Stimulated activated CD4-positive, alpha-beta T cell treated with anti-CD3 and anti-CD28 coated beads, Interleukin-4, amount 100 ng/mL, for 24 hours (primary cell): ENCODE results near the gene TUBGCP6.
"Not testable (repeated sequence)": the region's sequence is repeated elsewhere in the genome, so short reads cannot be mapped to it uniquely, and the experiment has no call there.

Experiments
- DNase-seq: peaks from one replicate; pipeline ENCODE4 v3.0.0-alpha.2; 2020

Gene TUBGCP6

GRCh38 chr22:50278461-50278860 is 33.6 kb upstream of the TUBGCP6 start:
- DNase-seq, result no peak

- DNase-seq, result no peak
Observed at GRCh38 chr22:50277761-50278160, 32.9 kb upstream of the TUBGCP6 start.

DNA sequence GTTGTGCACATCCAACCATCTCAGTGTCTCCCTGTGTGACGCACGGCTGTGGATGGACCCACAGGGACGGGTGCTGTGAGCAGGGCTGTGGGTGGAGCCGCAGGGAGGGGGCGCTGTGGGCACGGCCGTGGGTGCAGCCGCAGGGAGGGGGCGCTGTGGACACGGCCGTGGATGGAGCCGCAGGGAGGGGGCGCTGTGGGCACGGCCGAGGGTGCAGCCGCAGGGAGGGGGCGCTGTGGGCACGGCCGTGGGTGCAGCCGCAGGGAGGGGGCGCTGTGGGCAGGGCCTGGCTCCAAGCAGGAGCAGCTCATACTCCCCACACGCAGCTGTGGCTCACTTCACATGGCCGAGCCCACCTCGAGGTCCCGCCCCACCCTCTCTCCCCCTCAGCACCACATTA is 31.3 kb upstream of the TUBGCP6 start:
- DNase-seq, result no peak

DNA sequence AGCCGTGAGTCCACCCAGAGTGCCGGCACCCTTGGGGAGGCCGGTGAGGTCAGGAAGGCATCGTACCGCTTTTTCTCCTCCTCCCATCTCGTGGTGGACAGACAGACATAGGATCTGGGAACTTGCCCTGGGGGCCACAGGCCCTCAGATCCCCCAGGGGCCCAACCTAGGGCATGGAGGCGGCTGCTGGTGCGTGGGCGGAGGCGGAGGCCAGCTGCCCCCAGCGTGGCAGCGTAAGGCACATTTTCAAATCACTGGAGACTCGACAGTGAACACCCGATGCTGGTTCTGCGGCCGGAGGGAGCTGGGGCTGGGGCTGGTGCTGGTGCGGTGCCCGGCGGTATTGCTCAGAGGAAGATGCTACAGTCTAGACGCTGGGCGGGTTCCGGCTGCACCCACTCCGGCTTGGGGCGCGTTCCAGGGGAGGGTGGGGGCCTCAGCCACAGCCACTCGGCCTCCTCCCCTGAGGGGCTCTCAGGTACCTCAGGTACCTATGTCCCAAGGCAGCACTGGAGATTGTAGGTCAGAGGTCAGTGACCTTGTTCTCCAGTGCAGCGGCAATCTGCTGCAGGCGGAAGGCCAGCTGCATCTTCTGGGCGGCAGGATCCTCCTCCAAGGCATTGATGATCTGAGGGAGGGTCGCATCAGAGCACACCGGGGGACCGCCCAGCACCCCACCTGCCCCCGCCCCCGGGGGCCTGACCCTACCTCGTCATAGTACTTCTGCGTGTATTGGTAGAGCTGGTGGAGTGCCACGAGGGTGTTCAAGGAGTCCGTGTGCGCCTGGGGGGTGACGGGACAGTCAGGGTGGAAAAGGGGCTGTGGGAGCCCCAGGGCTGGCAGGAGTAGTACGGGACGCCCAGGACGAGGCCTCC is 30.6 kb upstream of the TUBGCP6 start:
- DNase-seq, result no peak

- DNase-seq, result no peak
Observed at GRCh38 chr22:50274771-50275170, 29.9 kb upstream of the TUBGCP6 start.

GRCh38 chr22:50274311-50274710 is 29.5 kb upstream of the TUBGCP6 start:
- peak; percentile 49 for DNase-seq

GRCh38 chr22:50273781-50274180 is 29.0 kb upstream of the TUBGCP6 start:
- DNase-seq, result not testable (repeated sequence)

GRCh38 chr22:50273352-50273751 is 28.5 kb upstream of the TUBGCP6 start:
- not testable (repeated sequence) for DNase-seq

DNA sequence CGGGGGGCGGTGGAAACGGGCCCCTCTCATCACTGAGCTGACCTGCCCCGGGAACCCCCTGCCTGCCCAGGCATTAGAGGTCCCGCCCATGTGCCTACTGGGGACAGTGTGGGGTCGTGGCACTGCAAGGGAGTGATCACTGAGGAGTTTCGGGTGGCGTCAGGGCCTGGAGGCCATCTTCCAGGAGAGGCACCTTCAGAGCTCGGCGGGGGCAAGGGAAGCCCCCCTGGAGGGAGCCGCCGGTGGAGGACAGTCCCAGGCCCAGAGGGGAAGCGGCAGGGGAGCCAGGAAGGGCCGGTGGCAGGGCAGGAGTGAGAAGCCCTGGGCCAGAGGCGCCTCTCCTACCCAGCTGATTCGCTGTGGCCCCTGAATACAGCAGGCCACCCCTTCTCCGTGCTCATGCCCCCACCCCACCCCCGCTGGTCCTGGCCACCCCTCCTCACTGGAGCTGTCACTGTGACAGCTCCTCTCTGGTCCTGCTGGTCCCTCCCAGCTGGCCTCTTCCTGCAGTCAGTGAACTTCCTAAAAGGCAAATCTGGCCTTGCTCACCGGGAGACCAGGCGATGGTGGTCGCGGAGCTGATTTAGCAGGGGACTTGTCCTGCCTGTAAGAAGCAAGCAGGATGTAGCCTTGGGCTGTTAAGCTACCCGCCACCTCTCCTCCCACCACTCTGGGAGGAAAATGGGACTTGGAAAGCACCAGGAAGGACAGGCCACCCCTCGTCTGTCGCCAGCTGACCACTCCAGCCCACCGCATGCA is 27.4 kb upstream of the TUBGCP6 start:
- no peak for DNase-seq

DNA sequence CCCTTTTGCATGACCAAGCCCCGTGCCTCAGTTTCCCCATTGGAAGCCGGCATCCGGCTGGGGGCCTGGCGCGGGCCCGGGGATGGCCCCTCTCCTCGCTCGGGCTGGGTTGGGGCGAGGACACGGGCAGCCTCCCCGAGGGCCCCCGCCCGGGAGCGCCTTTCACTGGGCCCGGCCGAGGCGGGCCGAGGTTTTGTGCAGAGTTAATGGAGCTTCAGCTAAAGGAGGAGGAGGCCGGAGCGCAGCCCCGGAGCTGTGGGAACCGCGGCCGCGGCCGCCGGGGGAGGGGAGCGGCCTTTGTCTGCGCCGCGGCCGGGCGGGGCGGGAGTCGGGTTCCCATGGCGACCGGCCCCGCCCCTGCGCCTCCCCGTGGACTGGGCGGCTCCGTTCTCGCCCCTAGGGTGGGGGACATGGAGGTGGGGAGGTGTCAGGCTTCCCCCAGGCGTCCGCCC is 26.7 kb upstream of the TUBGCP6 start:
- DNase-seq, result peak; percentile 58

- DNase-seq, result peak; percentile 65
Observed at GRCh38 chr22:50270666-50271394, 26.0 kb upstream of the TUBGCP6 start.

GRCh38 chr22:50269970-50270665 is 25.3 kb upstream of the TUBGCP6 start, which contains the start of gene MAPK11:
Gene MAPK11, minus strand, starts transcription at chr22:50270380. Its CDS starts 88 bp downstream, at chr22:50270292.
- DNase-seq, result peak; percentile 68

DNA sequence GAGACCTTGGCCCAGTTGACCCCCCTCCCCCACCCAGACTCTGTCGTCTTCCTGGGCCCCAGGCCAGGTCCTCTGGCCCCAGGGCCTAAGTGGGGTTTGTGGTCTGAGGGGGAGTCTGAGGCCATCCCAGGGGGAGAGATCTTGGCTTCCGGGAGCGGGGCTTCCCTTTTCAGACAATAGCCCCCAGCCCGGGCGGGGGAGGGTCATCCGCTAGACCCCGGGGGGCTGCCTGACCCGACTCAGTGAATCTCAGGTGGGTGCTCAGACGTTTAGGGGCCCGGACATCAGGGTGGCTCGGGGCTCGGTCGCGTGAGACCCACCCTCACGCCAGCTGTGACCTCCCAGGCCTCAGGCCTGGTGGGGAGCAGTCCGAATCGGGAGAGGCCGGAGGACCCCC is 24.7 kb upstream of the TUBGCP6 start:
- no peak for DNase-seq

GRCh38 chr22:50268655-50269113 is 23.9 kb upstream of the TUBGCP6 start:
- no peak for DNase-seq

DNA sequence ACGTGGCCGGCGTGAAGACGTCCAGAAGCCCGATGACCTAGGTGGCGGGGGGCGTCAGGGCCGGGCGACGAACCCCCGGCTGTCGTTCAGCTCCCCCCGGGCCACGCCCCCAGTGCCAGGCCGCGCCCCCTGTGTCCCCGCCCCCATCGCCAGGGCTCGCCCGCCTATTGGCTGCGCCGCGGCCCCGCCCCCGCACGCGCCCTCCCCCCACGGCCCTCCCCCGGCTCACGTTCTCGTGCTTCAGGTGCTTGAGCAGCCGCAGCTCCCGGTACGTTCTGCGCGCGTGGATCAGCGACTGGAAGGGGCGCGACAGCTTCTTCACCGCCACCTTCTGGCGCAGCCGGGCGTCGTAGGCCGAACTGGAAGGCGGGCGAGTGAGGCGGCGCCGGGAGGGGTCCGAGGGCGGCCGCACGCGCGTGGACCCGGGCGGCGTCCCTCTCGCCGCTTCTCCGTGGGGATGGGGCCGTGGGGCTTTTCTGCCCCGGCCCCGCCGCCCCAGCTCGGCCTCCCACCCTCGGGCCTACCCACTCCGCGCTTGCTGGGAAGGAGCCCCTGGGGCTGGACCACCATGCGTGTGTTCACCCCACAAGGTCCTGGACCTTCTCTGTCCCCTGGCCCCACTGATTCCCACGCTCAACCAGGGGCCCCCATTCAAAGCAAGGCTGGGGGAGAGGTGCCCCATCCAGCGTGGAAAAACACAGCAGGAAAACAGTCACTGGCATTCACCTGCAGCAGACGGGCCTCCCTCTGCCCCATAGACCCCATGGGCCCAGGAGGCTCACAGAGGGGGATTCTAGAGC is 23.0 kb upstream of the TUBGCP6 start:
- DNase-seq, result peak; percentile 51

DNA sequence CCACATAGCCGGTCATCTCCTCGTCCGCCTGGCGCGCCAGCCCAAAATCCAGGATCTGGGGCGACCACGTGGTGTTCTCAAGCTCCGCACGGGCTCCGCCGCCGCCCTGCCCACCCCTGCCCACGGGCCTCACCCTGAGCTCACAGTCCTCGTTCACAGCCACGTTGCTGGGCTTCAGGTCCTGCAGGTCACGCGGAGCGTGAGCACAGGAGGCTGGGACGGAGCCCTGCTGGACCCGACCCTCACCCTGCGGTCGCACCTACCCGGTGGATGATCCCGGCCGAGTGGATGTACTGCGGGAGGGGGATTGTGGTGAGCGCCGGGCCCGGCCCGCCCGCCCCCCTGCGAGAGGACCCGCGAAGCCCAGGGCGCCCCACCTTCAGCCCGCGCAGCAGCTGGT is 22.2 kb upstream of the TUBGCP6 start:
- DNase-seq, result no peak

DNA sequence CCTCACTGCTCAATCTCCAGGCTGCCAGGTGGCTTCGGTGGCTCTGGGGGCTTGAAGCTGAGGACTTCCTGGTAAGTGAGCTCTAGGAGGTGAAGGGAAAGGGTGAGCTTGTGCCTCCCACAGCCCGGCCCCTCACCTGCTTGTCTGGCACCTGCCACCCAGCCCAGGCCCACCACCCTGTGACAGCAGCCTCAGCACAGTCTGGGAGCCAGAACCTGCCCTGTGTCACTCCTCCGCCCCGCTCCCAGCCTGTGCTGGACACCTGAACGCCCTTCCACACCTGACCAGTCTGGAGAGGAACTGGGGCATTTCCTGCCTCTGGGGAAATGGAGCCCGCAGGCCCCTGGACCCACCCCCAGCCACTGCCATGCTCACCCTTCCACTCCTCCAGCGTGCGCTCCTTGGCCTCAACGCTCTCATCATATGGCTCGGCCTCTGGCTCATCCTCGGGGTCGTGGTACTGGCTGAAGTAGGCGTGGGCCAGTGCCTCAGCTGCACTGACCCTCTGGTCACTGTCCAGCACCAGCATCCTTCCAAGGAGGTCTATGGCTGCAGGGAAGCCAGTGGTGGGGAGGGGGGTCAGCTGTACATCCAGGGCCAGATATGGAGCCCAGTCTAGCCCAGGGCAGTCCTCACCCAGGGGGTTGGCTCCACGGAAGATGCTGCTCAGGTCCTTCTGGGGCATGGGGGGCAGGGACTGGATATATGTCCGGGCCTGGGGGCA is 20.3 kb upstream of the TUBGCP6 start:
- no peak for DNase-seq

GRCh38 chr22:50264104-50264745 is 19.4 kb upstream of the TUBGCP6 start:
- DNase-seq, result no peak

DNA sequence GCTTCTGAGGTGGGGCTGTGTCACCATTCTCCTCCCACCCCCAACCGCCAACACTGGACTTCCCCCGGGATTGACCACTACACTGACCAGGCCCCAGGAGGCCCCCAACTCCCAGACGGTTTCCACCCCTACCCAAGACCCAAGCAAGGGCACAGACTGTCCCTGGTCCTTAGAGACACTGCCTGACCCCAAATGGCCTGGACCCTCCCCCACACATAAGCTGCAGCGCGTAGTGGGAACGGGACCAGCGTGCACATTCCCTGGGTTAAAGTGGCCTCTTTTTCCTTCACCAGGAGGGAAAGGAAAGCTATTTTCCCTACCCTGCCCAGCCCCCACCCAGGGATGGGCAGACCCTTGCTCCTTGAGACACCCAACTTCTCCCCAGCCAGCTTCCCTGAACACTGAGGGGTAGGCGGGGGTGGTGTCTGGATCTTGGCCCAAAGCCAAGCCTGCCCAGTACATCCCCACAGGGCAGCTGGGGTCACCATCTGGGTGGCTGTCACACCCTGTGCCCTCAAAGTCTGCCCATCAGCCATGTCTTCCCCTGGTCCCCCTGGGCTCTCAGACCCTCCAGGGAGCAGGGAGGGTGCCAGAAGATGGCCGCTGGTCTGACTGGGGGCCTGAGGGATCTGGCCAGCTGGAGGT is 18.3 kb upstream of the TUBGCP6 start:
- no peak for DNase-seq

GRCh38 chr22:50262460-50262911 is 17.7 kb upstream of the TUBGCP6 start:
- no peak for DNase-seq
